ENCODE results near the gene RELN. TPM values are rescaled to one million over a fixed set of nuclear protein-coding genes. Genes with fewer than 3 reads are reported as not detected.

RELN gene
- total RNA-seq, 1 experiment from 2014 or later: 0.10 TPM

DNA sequence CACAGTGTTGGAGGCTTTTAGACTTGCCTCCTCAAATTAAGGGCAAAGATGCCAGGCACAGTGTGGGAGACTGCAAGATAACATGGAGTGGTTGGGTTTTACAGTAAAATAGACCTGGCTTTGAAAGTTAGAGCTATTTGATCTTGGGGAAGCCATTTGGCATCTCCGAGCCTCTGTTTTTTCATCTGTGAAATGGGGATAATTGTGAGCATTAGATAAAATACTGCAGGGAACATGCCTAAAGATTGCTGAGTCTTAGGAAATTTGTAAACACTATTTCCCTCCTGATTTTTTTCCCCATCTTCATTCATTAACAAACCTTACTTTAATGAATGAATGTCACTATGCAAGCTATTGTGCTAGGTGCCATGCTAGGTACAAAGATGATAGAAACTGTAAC is 302.2 kb downstream of the RELN start:
- no peaks in the 10 kb centered on the region for H3K36me3 ChIP-seq (ENCODE audit: control insufficient read depth, insufficient read depth, low read length)
- no peaks in the 10 kb centered on the region for H3K4me1 ChIP-seq (ENCODE audit: control insufficient read depth, insufficient read depth, low read length)
- in situ Hi-C loops (cut with HindIII; ENCODE audit: low pct_unique_long_range_greater_than_20kb, low sequenced_read_pairs): no loop called here
- DNase-seq (ENCODE audit: low read depth, low spot score) (no peak), ATAC-seq (no peak)
- POLR2A ChIA-PET: no interaction called here
- H3K9me3 ChIP-seq (ENCODE audit: control insufficient read depth, insufficient read depth, low read depth, low read length): no peaks in the 10 kb centered on the region
- CTCF ChIA-PET: no interaction called here
- H3K4me3 ChIP-seq (ENCODE audit: low read depth in 2 of 2, low read length in 2 of 2): no peak overlapping the region
- no peaks in the 10 kb centered on the region for H3K27me3 ChIP-seq (ENCODE audit: control insufficient read depth, insufficient read depth, low read length)
- no TSS peak for BruUV-seq (replicated peaks)
- H3K27ac ChIP-seq (ENCODE audit: low read length): no peak overlapping the region
- intact Hi-C loops (cut with micrococcal nuclease; ENCODE audit: unreplicated experiment): no loop called here
- TF ChIP-seq SIN3A (IDR thresholded peaks at IDR 0.05; ENCODE audit: borderline replicate concordance, insufficient read depth, low read depth, low read length): no peak
- TF ChIP-seq POLR2AphosphoS5 (IDR thresholded peaks at IDR 0.05; ENCODE audit: low read depth, low read length): no peak
- TF ChIP-seq TCF7L2 (IDR thresholded peaks at IDR 0.05; ENCODE audit: low read depth, low read length): no peak
- TF ChIP-seq, protein P1, sequence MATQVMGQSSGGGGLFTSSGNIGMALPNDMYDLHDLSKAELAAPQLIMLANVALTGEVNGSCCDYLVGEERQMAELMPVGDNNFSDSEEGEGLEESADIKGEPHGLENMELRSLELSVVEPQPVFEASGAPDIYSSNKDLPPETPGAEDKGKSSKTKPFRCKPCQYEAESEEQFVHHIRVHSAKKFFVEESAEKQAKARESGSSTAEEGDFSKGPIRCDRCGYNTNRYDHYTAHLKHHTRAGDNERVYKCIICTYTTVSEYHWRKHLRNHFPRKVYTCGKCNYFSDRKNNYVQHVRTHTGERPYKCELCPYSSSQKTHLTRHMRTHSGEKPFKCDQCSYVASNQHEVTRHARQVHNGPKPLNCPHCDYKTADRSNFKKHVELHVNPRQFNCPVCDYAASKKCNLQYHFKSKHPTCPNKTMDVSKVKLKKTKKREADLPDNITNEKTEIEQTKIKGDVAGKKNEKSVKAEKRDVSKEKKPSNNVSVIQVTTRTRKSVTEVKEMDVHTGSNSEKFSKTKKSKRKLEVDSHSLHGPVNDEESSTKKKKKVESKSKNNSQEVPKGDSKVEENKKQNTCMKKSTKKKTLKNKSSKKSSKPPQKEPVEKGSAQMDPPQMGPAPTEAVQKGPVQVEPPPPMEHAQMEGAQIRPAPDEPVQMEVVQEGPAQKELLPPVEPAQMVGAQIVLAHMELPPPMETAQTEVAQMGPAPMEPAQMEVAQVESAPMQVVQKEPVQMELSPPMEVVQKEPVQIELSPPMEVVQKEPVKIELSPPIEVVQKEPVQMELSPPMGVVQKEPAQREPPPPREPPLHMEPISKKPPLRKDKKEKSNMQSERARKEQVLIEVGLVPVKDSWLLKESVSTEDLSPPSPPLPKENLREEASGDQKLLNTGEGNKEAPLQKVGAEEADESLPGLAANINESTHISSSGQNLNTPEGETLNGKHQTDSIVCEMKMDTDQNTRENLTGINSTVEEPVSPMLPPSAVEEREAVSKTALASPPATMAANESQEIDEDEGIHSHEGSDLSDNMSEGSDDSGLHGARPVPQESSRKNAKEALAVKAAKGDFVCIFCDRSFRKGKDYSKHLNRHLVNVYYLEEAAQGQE (IDR thresholded peaks at IDR 0.05; ENCODE audit: insufficient read depth in 1 of 2, low read depth in 2 of 2, low read length in 1 of 2): no peak
- TF ChIP-seq, protein P2, sequence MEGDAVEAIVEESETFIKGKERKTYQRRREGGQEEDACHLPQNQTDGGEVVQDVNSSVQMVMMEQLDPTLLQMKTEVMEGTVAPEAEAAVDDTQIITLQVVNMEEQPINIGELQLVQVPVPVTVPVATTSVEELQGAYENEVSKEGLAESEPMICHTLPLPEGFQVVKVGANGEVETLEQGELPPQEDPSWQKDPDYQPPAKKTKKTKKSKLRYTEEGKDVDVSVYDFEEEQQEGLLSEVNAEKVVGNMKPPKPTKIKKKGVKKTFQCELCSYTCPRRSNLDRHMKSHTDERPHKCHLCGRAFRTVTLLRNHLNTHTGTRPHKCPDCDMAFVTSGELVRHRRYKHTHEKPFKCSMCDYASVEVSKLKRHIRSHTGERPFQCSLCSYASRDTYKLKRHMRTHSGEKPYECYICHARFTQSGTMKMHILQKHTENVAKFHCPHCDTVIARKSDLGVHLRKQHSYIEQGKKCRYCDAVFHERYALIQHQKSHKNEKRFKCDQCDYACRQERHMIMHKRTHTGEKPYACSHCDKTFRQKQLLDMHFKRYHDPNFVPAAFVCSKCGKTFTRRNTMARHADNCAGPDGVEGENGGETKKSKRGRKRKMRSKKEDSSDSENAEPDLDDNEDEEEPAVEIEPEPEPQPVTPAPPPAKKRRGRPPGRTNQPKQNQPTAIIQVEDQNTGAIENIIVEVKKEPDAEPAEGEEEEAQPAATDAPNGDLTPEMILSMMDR (IDR thresholded peaks at IDR 0.05): no peak

DNA sequence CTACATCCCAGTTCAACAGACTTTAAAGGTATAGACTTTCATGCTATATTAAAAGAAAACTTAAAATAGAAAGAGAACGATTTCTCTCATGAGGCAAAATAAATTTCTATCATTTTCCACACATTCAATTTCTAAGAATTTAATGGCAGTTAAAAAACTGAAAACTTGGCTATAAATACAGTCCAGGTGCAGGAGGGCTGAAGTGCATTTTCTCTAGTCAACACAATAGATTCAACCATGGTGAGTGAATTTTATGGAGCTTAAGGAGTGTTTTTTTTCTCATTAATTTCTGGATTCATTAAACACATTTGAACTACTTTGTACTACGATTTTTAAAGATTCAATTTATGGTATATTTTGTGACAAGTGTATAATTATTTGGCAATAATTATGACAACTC is 302.7 kb downstream of the RELN start:
- POLR2A ChIA-PET: no interaction called here
- no peak for ATAC-seq
- H3K4me1 ChIP-seq (ENCODE audit: control insufficient read depth, insufficient read depth, low read length): no peaks in the 10 kb centered on the region
- H3K4me3 ChIP-seq (ENCODE audit: low read depth in 2 of 2, low read length in 2 of 2): no peak overlapping the region
- BruUV-seq (replicated peaks): no TSS peak
- no peak overlapping the region for H3K27ac ChIP-seq (ENCODE audit: low read length)
- CTCF ChIA-PET: no interaction called here
- no peaks in the 10 kb centered on the region for H3K36me3 ChIP-seq (ENCODE audit: control insufficient read depth, insufficient read depth, low read length)
- in situ Hi-C loops (cut with HindIII; ENCODE audit: low pct_unique_long_range_greater_than_20kb, low sequenced_read_pairs) (no loop called here), intact Hi-C loops (cut with micrococcal nuclease; ENCODE audit: unreplicated experiment) (no loop called here)
- DNase-seq (ENCODE audit: low read depth, low spot score): no peak
- TF ChIP-seq POLR2AphosphoS5 (IDR thresholded peaks at IDR 0.05; ENCODE audit: low read depth, low read length) (no peak), TCF7L2 (IDR thresholded peaks at IDR 0.05; ENCODE audit: low read depth, low read length) (no peak), SIN3A (IDR thresholded peaks at IDR 0.05; ENCODE audit: borderline replicate concordance, insufficient read depth, low read depth, low read length) (no peak)
- TF ChIP-seq, protein P2 (IDR thresholded peaks at IDR 0.05): no peak
- TF ChIP-seq, protein P1 (IDR thresholded peaks at IDR 0.05; ENCODE audit: insufficient read depth in 1 of 2, low read depth in 2 of 2, low read length in 1 of 2): no peak
- no peaks in the 10 kb centered on the region for H3K27me3 ChIP-seq (ENCODE audit: control insufficient read depth, insufficient read depth, low read length)
- no peaks in the 10 kb centered on the region for H3K9me3 ChIP-seq (ENCODE audit: control insufficient read depth, insufficient read depth, low read depth, low read length)

Data from Panc1 (cell line).